IPS-15b (cell line): ENCODE measurements around the gene PTBP3.
A peak's percentile ranks its signal among the peaks of the same experiment; 100 is the strongest.

Source experiments
- H3K27me3 ChIP-seq: one replicate; pipeline ENCODE4 v1.6.1; 2013; ENCODE audit warnings: low read length; ENCODE audit not compliant: control insufficient read depth, insufficient read depth
- H3K36me3 ChIP-seq: one replicate; pipeline ENCODE4 v1.6.1; 2013; ENCODE audit warnings: low read length; ENCODE audit not compliant: control insufficient read depth, insufficient read depth
- H3K4me1 ChIP-seq: one replicate; pipeline ENCODE4 v1.6.1; 2013; ENCODE audit warnings: mild to moderate bottlenecking, low read length; ENCODE audit not compliant: control insufficient read depth, insufficient read depth
- H3K4me3 ChIP-seq: one replicate; pipeline ENCODE4 v1.5.1; 2013; ENCODE audit warnings: low read depth, low read length
- H3K9ac ChIP-seq: one replicate; pipeline ENCODE4 v1.6.1; 2013; ENCODE audit warnings: low read depth, mild to moderate bottlenecking, low read length
- H3K9me3 ChIP-seq: one replicate; pipeline ENCODE4 v1.6.1; 2013; ENCODE audit warnings: mild to moderate bottlenecking, low read length; ENCODE audit not compliant: control insufficient read depth, insufficient read depth

Gene PTBP3, protein sequence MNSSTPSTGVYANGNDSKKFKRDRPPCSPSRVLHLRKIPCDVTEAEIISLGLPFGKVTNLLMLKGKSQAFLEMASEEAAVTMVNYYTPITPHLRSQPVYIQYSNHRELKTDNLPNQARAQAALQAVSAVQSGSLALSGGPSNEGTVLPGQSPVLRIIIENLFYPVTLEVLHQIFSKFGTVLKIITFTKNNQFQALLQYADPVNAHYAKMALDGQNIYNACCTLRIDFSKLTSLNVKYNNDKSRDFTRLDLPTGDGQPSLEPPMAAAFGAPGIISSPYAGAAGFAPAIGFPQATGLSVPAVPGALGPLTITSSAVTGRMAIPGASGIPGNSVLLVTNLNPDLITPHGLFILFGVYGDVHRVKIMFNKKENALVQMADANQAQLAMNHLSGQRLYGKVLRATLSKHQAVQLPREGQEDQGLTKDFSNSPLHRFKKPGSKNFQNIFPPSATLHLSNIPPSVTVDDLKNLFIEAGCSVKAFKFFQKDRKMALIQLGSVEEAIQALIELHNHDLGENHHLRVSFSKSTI

GRCh38 chr9:112332977-112333638 is at the start of gene PTBP3:
TSS of gene PTBP3 (minus strand) at chr9:112333619. CDS start at chr9:112297865, 35,754 bp downstream.
- Histone ChIP-seq H3K36me3 (no peaks in the 10 kb centered on the region), H3K27me3 (no peaks in the 10 kb centered on the region), H3K4me3 (peak within 1 kb of the TSS; percentile 78), H3K9me3 (no peaks in the 10 kb centered on the region), H3K4me1 (no peaks in the 10 kb centered on the region), H3K9ac (peak within 1 kb of the TSS; percentile 76)

GRCh38 chr9:112382501-112383364 is 49.3 kb upstream of the PTBP3 start:
- no peaks in the 10 kb centered on the region for H3K36me3 ChIP-seq
- peaks cover 6% of the 10 kb centered on the region for H3K4me1 ChIP-seq
- no peaks in the 10 kb centered on the region for H3K9me3 ChIP-seq
- H3K9ac ChIP-seq: no peak overlapping the region
- no peak overlapping the region for H3K4me3 ChIP-seq
- no peaks in the 10 kb centered on the region for H3K27me3 ChIP-seq

- H3K9me3 ChIP-seq: no peaks in the 10 kb centered on the region
- no peaks in the 10 kb centered on the region for H3K36me3 ChIP-seq
- no peak overlapping the region for H3K4me3 ChIP-seq
- no peak overlapping the region for H3K9ac ChIP-seq
- H3K4me1 ChIP-seq: peaks cover 6% of the 10 kb centered on the region
- no peaks in the 10 kb centered on the region for H3K27me3 ChIP-seq
Observed at GRCh38 chr9:112382066-112382465, 48.6 kb upstream of the PTBP3 start.

DNA sequence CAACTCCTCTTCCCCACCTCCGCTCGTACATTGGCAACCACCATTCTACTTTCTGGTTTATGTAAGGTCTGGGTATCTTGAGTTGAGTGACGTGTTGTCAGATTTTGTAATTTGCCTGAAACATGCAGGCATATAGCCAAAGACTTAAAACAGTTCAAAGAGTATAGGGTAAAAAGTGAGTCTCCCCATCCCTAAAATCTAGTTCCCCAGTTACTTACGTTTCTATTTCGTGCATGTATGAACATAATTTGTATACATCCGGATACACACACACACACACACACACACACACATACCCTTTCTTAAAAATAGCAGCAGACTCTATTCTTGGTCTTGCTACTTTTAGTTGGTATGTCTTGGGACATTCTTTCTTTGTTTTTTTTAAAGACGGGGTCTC is 47.4 kb upstream of the PTBP3 start:
- Histone ChIP-seq H3K27me3 (no peaks in the 10 kb centered on the region), H3K36me3 (no peaks in the 10 kb centered on the region), H3K4me3 (peak overlapping the region; percentile 84), H3K4me1 (peaks cover 6% of the 10 kb centered on the region), H3K9ac (no peak overlapping the region), H3K9me3 (no peaks in the 10 kb centered on the region)

DNA sequence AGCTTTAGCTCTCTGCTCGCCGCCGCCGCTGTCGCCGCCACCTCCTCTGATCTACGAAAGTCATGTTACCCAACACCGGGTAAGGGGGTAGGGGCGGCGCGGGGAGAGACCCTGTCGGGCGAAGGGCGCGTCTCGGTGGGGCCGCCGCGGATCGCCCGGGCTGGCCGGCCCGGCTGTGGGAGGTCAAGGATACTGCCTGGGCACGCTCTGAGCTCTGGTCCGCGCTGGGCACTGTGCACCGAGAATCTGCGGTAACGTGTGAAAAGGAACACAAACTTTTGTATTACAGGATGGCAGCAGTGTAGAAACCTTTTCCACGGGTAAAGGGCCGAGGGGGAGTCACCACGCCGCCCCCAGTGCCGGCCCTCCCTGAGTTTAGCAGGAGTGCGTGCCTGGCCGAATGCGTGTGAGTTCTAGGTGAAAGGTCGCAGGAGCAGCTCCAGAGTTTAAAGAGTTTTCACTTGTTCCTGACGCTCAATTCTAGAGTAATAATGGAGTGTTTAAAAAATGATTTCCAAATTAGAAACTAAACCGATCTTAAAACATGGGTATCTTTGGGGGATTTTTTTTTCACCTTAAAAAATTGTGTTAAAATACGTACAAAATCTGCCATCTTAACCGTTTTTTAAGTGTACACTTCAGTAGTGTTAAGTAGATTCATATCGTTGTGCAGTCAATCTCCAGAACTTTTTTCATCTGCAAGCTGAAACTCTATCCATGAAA is 46.8 kb upstream of the PTBP3 start, which contains the start of gene HSDL2:
HSDL2 (plus strand) TSS at position 7 of the 723 bp plus-strand sequence; CDS start at position 63, 56 bp downstream.
- Histone ChIP-seq H3K9ac (peak within 1 kb of the TSS; percentile 83), H3K36me3 (no peaks in the 10 kb centered on the region), H3K9me3 (no peaks in the 10 kb centered on the region), H3K27me3 (no peaks in the 10 kb centered on the region), H3K4me3 (peak within 1 kb of the TSS; percentile 84), H3K4me1 (peaks cover 6% of the 10 kb centered on the region)

- H3K9ac ChIP-seq: peak overlapping the region; percentile 80
- H3K4me1 ChIP-seq: peaks cover 6% of the 10 kb centered on the region
- H3K4me3 ChIP-seq: peak overlapping the region; percentile 84
- no peaks in the 10 kb centered on the region for H3K9me3 ChIP-seq
- no peaks in the 10 kb centered on the region for H3K36me3 ChIP-seq
- no peaks in the 10 kb centered on the region for H3K27me3 ChIP-seq
Observed at GRCh38 chr9:112379177-112380101, 46.0 kb upstream of the PTBP3 start.

- H3K4me1 ChIP-seq: peaks cover 6% of the 10 kb centered on the region
- H3K27me3 ChIP-seq: no peaks in the 10 kb centered on the region
- H3K9ac ChIP-seq: peak overlapping the region; percentile 80
- no peaks in the 10 kb centered on the region for H3K9me3 ChIP-seq
- H3K36me3 ChIP-seq: no peaks in the 10 kb centered on the region
- H3K4me3 ChIP-seq: peak overlapping the region; percentile 79
Observed at GRCh38 chr9:112378328-112379176, 45.1 kb upstream of the PTBP3 start.

DNA sequence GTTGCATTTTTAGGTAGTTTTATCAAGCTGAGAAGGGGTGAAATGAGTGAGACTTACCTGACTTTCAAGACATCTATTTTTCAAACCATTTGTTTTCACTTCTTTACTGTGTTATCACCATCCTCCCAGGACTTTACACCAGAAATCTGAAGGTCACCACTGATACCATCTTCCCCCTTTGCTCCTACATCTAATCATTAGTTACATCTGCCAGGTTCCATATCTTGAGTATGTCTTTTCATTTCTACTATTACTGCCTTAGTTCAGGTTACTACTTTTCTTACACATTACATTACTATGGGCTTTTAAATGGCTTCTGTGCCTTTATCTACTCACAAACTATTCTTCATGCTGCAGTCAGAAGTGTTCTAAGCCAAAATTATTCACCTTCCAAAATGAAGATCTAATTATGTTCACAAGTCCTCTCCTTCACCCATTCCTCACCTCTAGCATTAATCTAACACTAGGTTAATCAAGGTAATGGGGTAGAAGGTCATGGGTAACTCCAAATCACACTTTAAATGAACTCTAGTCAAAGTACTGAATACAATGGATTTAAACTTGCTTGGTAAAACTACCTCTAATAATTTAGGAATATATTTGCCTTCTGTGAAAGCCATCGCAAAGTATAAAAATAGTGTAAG is 44.4 kb upstream of the PTBP3 start:
- H3K4me1 ChIP-seq: peaks cover 6% of the 10 kb centered on the region
- H3K9ac ChIP-seq: no peak overlapping the region
- H3K36me3 ChIP-seq: no peaks in the 10 kb centered on the region
- peak overlapping the region; percentile 79 for H3K4me3 ChIP-seq
- H3K27me3 ChIP-seq: no peaks in the 10 kb centered on the region
- no peaks in the 10 kb centered on the region for H3K9me3 ChIP-seq

- no peaks in the 10 kb centered on the region for H3K9me3 ChIP-seq
- no peak overlapping the region for H3K4me3 ChIP-seq
- no peaks in the 10 kb centered on the region for H3K27me3 ChIP-seq
- H3K4me1 ChIP-seq: peaks cover 6% of the 10 kb centered on the region
- no peaks in the 10 kb centered on the region for H3K36me3 ChIP-seq
- H3K9ac ChIP-seq: no peak overlapping the region
Observed at GRCh38 chr9:112377087-112377486, 43.7 kb upstream of the PTBP3 start.
